ENCODE measurements around the gene F9.

F9 gene

DNA sequence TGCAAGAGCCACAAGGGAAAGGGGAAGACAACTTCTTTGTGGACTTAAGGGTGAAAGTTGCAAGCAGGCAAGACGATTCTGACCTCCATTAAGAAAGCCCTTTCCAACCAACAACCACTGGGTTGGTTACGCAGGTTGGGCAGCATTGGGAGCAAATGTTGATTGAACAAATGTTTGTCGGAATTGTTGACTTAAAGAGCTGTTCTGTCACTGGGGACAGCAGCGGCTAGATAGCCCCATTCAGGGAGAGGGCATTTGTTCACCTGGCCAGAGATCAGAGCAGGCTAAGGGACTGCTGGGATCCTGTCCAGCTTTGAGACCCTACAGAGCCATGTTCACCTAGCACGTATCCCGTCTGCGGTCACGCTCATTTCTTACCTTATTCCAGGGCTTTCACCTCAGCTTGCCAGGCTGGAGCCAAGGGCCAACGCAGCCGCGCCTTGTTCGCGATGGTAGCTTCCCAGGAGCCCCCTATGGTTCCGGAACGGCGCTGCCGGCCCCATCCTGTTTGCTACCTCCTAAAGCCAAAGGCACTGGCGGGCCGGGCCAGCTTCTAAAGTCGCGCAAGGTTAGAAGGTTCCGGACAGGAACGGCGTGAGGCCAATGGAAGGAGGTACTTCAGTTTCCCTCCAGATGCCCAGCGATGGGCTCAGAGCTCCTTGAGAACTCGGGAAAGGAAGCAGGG lies 24.6 kb downstream of the F9 start:
- TF ChIP-seq, protein P1, sequence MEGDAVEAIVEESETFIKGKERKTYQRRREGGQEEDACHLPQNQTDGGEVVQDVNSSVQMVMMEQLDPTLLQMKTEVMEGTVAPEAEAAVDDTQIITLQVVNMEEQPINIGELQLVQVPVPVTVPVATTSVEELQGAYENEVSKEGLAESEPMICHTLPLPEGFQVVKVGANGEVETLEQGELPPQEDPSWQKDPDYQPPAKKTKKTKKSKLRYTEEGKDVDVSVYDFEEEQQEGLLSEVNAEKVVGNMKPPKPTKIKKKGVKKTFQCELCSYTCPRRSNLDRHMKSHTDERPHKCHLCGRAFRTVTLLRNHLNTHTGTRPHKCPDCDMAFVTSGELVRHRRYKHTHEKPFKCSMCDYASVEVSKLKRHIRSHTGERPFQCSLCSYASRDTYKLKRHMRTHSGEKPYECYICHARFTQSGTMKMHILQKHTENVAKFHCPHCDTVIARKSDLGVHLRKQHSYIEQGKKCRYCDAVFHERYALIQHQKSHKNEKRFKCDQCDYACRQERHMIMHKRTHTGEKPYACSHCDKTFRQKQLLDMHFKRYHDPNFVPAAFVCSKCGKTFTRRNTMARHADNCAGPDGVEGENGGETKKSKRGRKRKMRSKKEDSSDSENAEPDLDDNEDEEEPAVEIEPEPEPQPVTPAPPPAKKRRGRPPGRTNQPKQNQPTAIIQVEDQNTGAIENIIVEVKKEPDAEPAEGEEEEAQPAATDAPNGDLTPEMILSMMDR (conservative IDR thresholded peaks at IDR 0.05), result no peak
- no peak for TF ChIP-seq ZFX (IDR thresholded peaks at IDR 0.05)
- H3K27ac ChIP-seq, result no peak overlapping the region

DNA sequence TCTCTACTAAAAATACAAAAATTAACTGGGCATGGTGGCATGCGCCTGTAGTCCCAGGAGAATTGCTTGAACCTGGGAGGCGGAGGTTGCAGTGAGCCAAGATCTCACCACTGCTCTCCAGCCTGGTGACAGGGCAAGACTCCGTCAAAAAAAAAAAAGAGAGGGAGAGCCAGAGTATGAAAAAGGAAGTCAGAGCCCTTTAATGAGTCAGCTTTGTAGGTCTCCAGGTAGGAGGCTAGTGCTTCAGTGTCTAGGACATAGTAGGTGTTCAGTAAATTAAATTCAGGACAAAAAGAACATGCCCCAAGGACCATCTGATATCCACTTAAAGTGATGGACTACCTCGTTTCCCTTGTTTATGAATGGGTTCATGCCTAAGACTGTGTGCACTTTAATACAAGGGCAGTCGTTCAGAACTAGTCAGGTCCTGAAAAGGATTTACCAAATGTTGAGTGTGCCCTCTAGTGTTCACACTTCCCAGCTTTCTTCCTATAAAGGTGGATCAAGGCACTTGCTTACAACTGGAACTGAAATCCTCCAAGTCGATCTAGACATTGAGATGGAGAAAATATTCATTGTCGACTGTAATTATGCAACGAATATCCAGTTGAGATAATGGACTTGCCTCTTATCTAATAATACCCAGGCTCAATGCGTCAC lies 29.0 kb downstream of the F9 start:
- TF ChIP-seq, protein P1 (conservative IDR thresholded peaks at IDR 0.05), result peak; percentile 65
- TF ChIP-seq ZFX (IDR thresholded peaks at IDR 0.05), result no peak
- H3K27ac ChIP-seq, result no peak overlapping the region

DNA sequence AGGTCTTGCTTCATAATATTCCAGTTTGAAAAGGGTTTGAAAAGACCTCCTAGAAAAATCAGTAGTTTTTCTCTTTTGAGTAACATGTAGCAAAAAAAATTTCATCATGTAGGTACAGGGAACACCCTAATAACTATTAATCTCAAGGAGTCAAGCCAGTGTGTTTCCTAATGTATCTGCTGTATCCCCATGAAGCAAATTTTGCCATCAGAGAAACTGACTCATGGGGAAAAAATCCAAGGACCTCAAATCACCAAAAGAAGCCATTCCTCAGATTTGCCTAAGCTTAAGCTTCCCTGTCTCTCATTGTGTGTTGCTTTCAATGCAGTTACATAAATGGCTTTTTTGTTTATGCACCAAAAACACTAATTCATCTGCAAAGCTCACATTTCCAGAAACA lies 29.7 kb downstream of the F9 start:
- TF ChIP-seq, protein P1 (conservative IDR thresholded peaks at IDR 0.05), result no peak
- no peak for TF ChIP-seq ZFX (IDR thresholded peaks at IDR 0.05)
- no peak overlapping the region for H3K27ac ChIP-seq

DNA sequence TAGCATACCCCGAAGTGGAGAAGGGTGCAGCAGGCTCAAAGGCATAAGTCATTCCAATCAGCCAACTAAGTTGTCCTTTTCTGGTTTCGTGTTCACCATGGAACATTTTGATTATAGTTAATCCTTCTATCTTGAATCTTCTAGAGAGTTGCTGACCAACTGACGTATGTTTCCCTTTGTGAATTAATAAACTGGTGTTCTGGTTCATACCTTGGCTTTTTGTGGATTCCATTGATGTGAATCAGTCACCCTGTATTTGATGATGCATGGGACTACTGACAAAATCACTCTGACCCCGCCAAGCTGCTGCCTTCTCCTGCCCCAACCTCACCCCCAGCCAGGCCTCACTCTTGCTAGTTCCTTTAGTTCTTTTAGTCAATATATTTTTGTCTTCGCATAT lies 32.7 kb downstream of the F9 start:
- no peak for TF ChIP-seq ZFX (IDR thresholded peaks at IDR 0.05)
- TF ChIP-seq, protein P1 (conservative IDR thresholded peaks at IDR 0.05), result no peak
- no peak overlapping the region for H3K27ac ChIP-seq

DNA sequence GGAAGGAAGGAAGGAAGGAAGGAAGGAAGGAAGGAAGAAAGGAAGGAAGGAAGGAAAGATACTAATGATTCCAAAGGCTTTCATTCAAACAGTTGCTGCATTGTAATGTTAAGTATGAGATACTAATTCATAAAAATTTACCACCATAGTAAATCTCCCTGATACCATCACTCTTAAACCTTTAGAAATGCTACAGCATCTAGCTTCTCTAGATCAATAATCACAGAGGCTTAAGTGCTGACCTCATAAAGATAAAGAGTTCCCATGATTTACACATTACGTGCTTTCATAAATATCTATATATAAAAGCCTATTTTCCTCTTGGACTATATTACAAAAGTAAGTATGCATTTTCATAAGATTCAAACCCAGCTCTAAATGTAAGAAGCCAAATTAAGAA lies 36.4 kb downstream of the F9 start:
- H3K27ac ChIP-seq, result no peak overlapping the region
- no peak for TF ChIP-seq ZFX (IDR thresholded peaks at IDR 0.05)
- TF ChIP-seq, protein P1 (conservative IDR thresholded peaks at IDR 0.05), result no peak

DNA sequence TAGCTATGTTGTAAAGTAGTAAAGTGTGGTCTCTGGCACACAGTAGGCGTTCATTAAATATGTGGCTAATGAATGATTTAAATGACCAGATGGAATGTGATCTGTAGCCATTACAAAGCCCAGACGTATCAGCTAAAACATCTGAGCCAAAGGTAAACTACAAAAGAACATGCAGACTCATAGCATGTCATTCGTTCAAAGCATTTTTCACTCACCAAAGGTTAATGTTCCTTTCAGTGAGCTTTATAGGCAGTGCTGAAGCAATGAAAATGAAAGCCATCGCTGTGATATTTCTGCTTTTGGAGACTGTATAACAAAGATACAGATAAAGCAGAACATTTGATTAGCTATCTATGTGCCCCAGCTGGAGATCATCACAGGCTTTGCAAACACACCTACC lies 50.5 kb downstream of the F9 start:
- no peak overlapping the region for H3K27ac ChIP-seq

DNA sequence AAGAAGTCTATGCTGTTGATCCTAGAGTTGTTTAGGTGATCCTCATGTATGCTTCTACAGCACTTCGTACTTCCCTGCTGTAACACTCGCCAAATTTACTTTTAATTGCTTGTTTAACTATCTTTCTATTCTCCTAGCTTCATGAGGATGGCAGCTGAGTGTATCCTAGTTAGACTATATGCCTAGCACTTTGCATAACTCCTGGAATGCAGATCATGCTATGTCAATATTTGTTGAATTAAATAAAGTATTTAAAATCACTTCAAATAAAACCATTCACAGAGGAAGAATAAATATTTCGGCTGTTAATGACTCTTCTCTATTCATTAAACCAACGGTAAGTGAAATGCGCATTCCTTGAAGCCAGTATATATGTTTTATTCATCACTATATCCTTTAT lies 55.1 kb downstream of the F9 start:
- H3K27ac ChIP-seq, result no peak overlapping the region
- no peak for TF ChIP-seq ZFX (IDR thresholded peaks at IDR 0.05)
- TF ChIP-seq, protein P1 (conservative IDR thresholded peaks at IDR 0.05), result no peak

More for the DNA sequence above, 50.5 kb downstream of the F9 start:
- no peak for TF ChIP-seq ZFX (IDR thresholded peaks at IDR 0.05)
- TF ChIP-seq, protein P1 (conservative IDR thresholded peaks at IDR 0.05), result no peak

Measured in C4-2B (cell line).